CD14-positive monocyte (primary cell): Measurements from ENCODE around the gene PARP12. TPM values are rescaled to one million over a fixed set of nuclear protein-coding genes. Genes with fewer than 3 reads are reported as not detected.
A peak's percentile ranks its signal among the peaks of the same experiment; 100 is the strongest.

Source experiments
- DNase-seq, 3 donors: peaks; one replicate each; pipeline ENCODE4 v3.0.0-alpha.2; 2011 to 2022
- H2AFZ ChIP-seq: 2 replicates; pipeline ENCODE4 v1.6.0; 2012; ENCODE audit warnings: mild to moderate bottlenecking, low read depth, low read length, inconsistent platforms; ENCODE audit not compliant: insufficient read depth, poor library complexity, severe bottlenecking
- H3K27ac ChIP-seq, 2 donors: 1 replicate in 1 of 2; 2 replicates in 1 of 2; pipeline ENCODE4 v1.5.1; 2012 to 2013; ENCODE audit warnings: low read length in 2 of 2, control low read depth in 1 of 2, inconsistent platforms in 1 of 2, low read depth in 1 of 2, mild to moderate bottlenecking in 1 of 2
- H3K27me3 ChIP-seq, 2 donors: one replicate each; pipeline versions ENCODE4 v1.6.0 to v1.6.1; 2011 to 2013; ENCODE audit warnings: low read length in 2 of 2; ENCODE audit not compliant: control insufficient read depth in 2 of 2, insufficient read depth in 2 of 2
- H3K36me3 ChIP-seq, 2 donors: replicated peaks in 1 of 2; 1 replicate in 1 of 2; 2 replicates in 1 of 2; pipeline versions ENCODE4 v1.5.1 to v1.6.1; 2012 to 2013; ENCODE audit warnings: low read length in 2 of 2, control low read depth in 1 of 2, inconsistent platforms in 1 of 2, mild to moderate bottlenecking in 1 of 2; ENCODE audit not compliant: insufficient read depth in 2 of 2, control insufficient read depth in 1 of 2
- H3K4me1 ChIP-seq, 2 donors: 1 replicate in 1 of 2; 2 replicates in 1 of 2; pipeline versions ENCODE4 v1.5.1 to v1.6.1; 2012 to 2013; ENCODE audit warnings: low read length in 2 of 2, control low read depth in 1 of 2, inconsistent platforms in 1 of 2, mild to moderate bottlenecking in 1 of 2, moderate library complexity in 1 of 2; ENCODE audit not compliant: insufficient read depth in 2 of 2, control insufficient read depth in 1 of 2
- H3K4me2 ChIP-seq: replicated peaks from 2 replicates; pipeline ENCODE3; 2012; ENCODE audit warnings: low read length, moderate library complexity, mild to moderate bottlenecking; ENCODE audit not compliant: poor library complexity, severe bottlenecking; ENCODE audit errors: extremely low read depth
- H3K4me3 ChIP-seq, 3 experiments: fragments of 200-600 bp in 1 of 3; sonication (generic) in 1 of 3; replicated peaks in 1 of 3; 1 replicate in 2 of 3; 2 replicates in 1 of 3; pipeline ENCODE4 v1.5.1; 2011 to 2013; ENCODE audit warnings: low read length in 3 of 3, mild to moderate bottlenecking in 3 of 3, control low read depth in 2 of 3, low read depth in 2 of 3, inconsistent platforms in 1 of 3, moderate library complexity in 1 of 3
- H3K79me2 ChIP-seq: 2 replicates; pipeline ENCODE4 v1.6.0; 2012; ENCODE audit warnings: mild to moderate bottlenecking, control low read depth, inconsistent platforms, low read length, moderate library complexity; ENCODE audit not compliant: insufficient read depth
- H3K9ac ChIP-seq: 2 replicates; pipeline ENCODE4 v1.6.0; 2017; ENCODE audit warnings: low read length, mild to moderate bottlenecking; ENCODE audit not compliant: insufficient read depth, poor library complexity, severe bottlenecking
- H3K9me3 ChIP-seq, 2 donors: replicated peaks in 1 of 2; 1 replicate in 1 of 2; 2 replicates in 1 of 2; pipeline versions ENCODE4 v1.5.1 to v1.6.1; 2012 to 2013; ENCODE audit warnings: low read length in 2 of 2, control low read depth in 1 of 2; ENCODE audit not compliant: control insufficient read depth in 1 of 2, insufficient read depth in 1 of 2
- H4K20me1 ChIP-seq: 2 replicates; pipeline ENCODE4 v1.6.0; 2012; ENCODE audit warnings: mild to moderate bottlenecking, low read length, control low read depth, moderate library complexity; ENCODE audit not compliant: insufficient read depth
- H3K27ac Mint-ChIP-seq, 7 donors: one replicate each; pipeline ENCODE4 v1.8.0; 2020; ENCODE audit warnings: mild to moderate bottlenecking in 7 of 7, mixed read lengths in 7 of 7, moderate library complexity in 6 of 7, inconsistent platforms in 2 of 7
- H3K27me3 Mint-ChIP-seq, 3 donors: one replicate each; pipeline ENCODE4 v1.8.0; 2021 to 2022; ENCODE audit warnings: low read depth in 3 of 3, mild to moderate bottlenecking in 3 of 3, mixed read lengths in 3 of 3, moderate library complexity in 3 of 3, inconsistent platforms in 1 of 3
- H3K36me3 Mint-ChIP-seq, 2 donors: one replicate each; pipeline ENCODE4 v1.8.0; 2020; ENCODE audit warnings: mixed read lengths in 2 of 2, inconsistent platforms in 1 of 2, mild to moderate bottlenecking in 1 of 2
- H3K4me1 Mint-ChIP-seq: one replicate; pipeline ENCODE4 v1.8.0; 2020; ENCODE audit warnings: mild to moderate bottlenecking, mixed read lengths
- H3K4me3 Mint-ChIP-seq, 2 donors: one replicate each; pipeline ENCODE4 v1.8.0; 2020; ENCODE audit warnings: mild to moderate bottlenecking in 2 of 2, mixed read lengths in 2 of 2, moderate library complexity in 1 of 2
- H3K9me3 Mint-ChIP-seq, 7 donors: one replicate each; pipeline ENCODE4 v1.8.0; 2020 to 2022; ENCODE audit warnings: mixed read lengths in 7 of 7, mild to moderate bottlenecking in 6 of 7, moderate library complexity in 6 of 7, inconsistent platforms in 2 of 7
- CTCF ChIP-seq: fragments of 200-600 bp; IDR thresholded peaks from one replicate; pipeline ENCODE4 v1.8.0; 2022; ENCODE audit warnings: antibody characterized with exemption, mild to moderate bottlenecking
- WGBS: methylation state at CpG from one replicate; pipeline ENCODE4 v1.1.5; 2013; ENCODE audit warnings: missing lambda C conversion rate; ENCODE audit not compliant: insufficient coverage; 5-methylcytosine and 5-hydroxymethylcytosine counted together
- intact Hi-C, 2 donors: fragments of 100-400 bp; cut with micrococcal nuclease; formaldehyde crosslinking; loops; one replicate each; pipeline versions ENCODE4 v1.15.0 to v1.15.1; 2023
- polyA plus RNA-seq, 3 donors: library from polyadenylated mRNA; depleted of rRNA in 1 of 3; unstranded in 2 of 3; stranded (reverse) in 1 of 3; fragments of 300-500 nt in 2 of 3; fragments of >200 nt in 1 of 3; fragmentation: Illumina TruSeq in 2 of 3; gene quantifications; 1 replicate in 2 of 3; 2 replicates in 1 of 3; pipeline ENCODE4 v1.2.3, GENCODE V29; 2012 to 2021

The PARP12 gene
- polyA plus RNA-seq, 3 donors = 16.7 to 116 (median 37.8) TPM

- Histone ChIP-seq H3K4me3 (no peak overlapping the region), H3K9me3 (peaks cover 6 to 13% of the 10 kb centered on the region in 2 donors), H3K79me2 (no peaks in the 10 kb centered on the region), H3K9ac (no peak overlapping the region), H3K4me1 (peaks cover 3 to 4% of the 10 kb centered on the region in 2 donors), H3K4me2 (no peak overlapping the region), H2AFZ (no peak overlapping the region), H3K27ac (no peak overlapping the region), H3K27me3 (no peaks in the 10 kb centered on the region), H3K36me3 (no peaks in the 10 kb centered on the region), H4K20me1 (no peaks in the 10 kb centered on the region)
- intact Hi-C loops = loop anchor here in 1 of 2 donors (10.0 kb wide), 1 partner anchor 855 kb away; the partner anchor contains the start of gene BRAF
- H3K4me3 Mint-ChIP-seq = no peak overlapping the region
- H3K27ac Mint-ChIP-seq = peak overlapping the region in 1 of 7 donors; percentile 57
- no peak for DNase-seq
- H3K9me3 Mint-ChIP-seq = peaks cover 20 to 30% (median 25%) of the 10 kb centered on the region in 7 donors
- WGBS = 100% methylated on average over 2 of the region's 4 CpGs
- peaks cover 0 to 10% (median 4%) of the 10 kb centered on the region in 3 donors for H3K27me3 Mint-ChIP-seq
- peaks cover 4% of the 10 kb centered on the region for H3K4me1 Mint-ChIP-seq
- H3K36me3 Mint-ChIP-seq = peaks cover 0 to 2% of the 10 kb centered on the region in 2 donors
- TF ChIP-seq CTCF = no peak
These were observed 6.7 kb upstream of the PARP12 start for GRCh38 chr7:140069298-140069949.

GRCh38 chr7:140068033-140068432, 5.3 kb upstream of the PARP12 start:
- Mint-ChIP-seq H3K27ac (no peak overlapping the region), H3K4me3 (no peak overlapping the region), H3K4me1 (peaks cover 7% of the 10 kb centered on the region), H3K9me3 (peaks cover 20 to 30% (median 25%) of the 10 kb centered on the region in 7 donors), H3K36me3 (peaks cover 0 to 2% of the 10 kb centered on the region in 2 donors), H3K27me3 (peaks cover 0 to 14% (median 3%) of the 10 kb centered on the region in 3 donors)
- Histone ChIP-seq H3K4me1 (peaks cover 5 to 7% of the 10 kb centered on the region in 2 donors), H3K27me3 (no peaks in the 10 kb centered on the region), H3K9ac (no peak overlapping the region), H3K4me2 (no peak overlapping the region), H4K20me1 (no peaks in the 10 kb centered on the region), H3K79me2 (no peaks in the 10 kb centered on the region), H2AFZ (no peak overlapping the region), H3K4me3 (no peak overlapping the region), H3K27ac (no peak overlapping the region), H3K9me3 (peaks cover 6 to 13% of the 10 kb centered on the region in 2 donors), H3K36me3 (no peaks in the 10 kb centered on the region)
- intact Hi-C loops = loop anchor here in 1 of 2 donors (10.0 kb wide), 1 partner anchor 857 kb away; the partner anchor contains the start of gene BRAF
- TF ChIP-seq CTCF = no peak
- DNase-seq = no peak
- no CpG with 5 or more reads among the region's 2 CpGs for WGBS
